Natural killer cell (primary cell): ENCODE results near the gene SBDS. TPM values are rescaled to one million over a fixed set of nuclear protein-coding genes. Genes with fewer than 3 reads are reported as not detected.
"Not testable (repeated sequence)": the region's sequence is repeated elsewhere in the genome, so short reads cannot be mapped to it uniquely, and the experiment has no call there.

Source experiments
- ATAC-seq, 3 donors: fragments of 150-1000 bp in 2 of 3; fragments of 200-7000 bp in 1 of 3; cut with Tn5 transposase; 1 replicate in 1 of 3; 2 replicates in 2 of 3; pipeline ENCODE4 v1.10.0; 2021; ENCODE audit warnings: mild to moderate bottlenecking in 2 of 3, moderate library complexity in 2 of 3
- DNase-seq, 2 donors: peaks; one replicate each; pipeline versions ENCODE4 v3.0.0 to v3.0.0-alpha.2; 2013 to 2021; ENCODE audit warnings: mixed read lengths in 1 of 2
- H3K27ac ChIP-seq: one replicate; pipeline ENCODE4 v1.5.1; 2013; ENCODE audit warnings: mild to moderate bottlenecking, low read length
- H3K27me3 ChIP-seq: one replicate; pipeline ENCODE4 v1.6.1; 2013; ENCODE audit warnings: low read length; ENCODE audit not compliant: control insufficient read depth, insufficient read depth
- H3K36me3 ChIP-seq: one replicate; pipeline ENCODE4 v1.6.1; 2013; ENCODE audit warnings: low read length; ENCODE audit not compliant: control insufficient read depth, insufficient read depth
- H3K4me1 ChIP-seq: one replicate; pipeline ENCODE4 v1.6.1; 2013; ENCODE audit warnings: low read length; ENCODE audit not compliant: control insufficient read depth, insufficient read depth
- H3K4me3 ChIP-seq: one replicate; pipeline ENCODE4 v1.5.1; 2013; ENCODE audit warnings: low read length
- H3K9me3 ChIP-seq: one replicate; pipeline ENCODE4 v1.6.1; 2013; ENCODE audit warnings: low read length; ENCODE audit not compliant: control insufficient read depth, insufficient read depth
- H3K27ac Mint-ChIP-seq, 2 donors: one replicate each; pipeline ENCODE4 v1.8.0; 2022; ENCODE audit warnings: mild to moderate bottlenecking in 2 of 2, mixed read lengths in 2 of 2, moderate library complexity in 1 of 2
- H3K27me3 Mint-ChIP-seq, 2 donors: one replicate each; pipeline ENCODE4 v1.8.0; 2022; ENCODE audit warnings: low read depth in 2 of 2, mixed read lengths in 2 of 2
- H3K36me3 Mint-ChIP-seq: one replicate; pipeline ENCODE4 v1.8.0; 2022; ENCODE audit warnings: mixed read lengths
- H3K4me1 Mint-ChIP-seq, 2 donors: one replicate each; pipeline ENCODE4 v1.8.0; 2022; ENCODE audit warnings: mixed read lengths in 2 of 2
- H3K4me3 Mint-ChIP-seq: one replicate; pipeline ENCODE4 v1.8.0; 2022; ENCODE audit warnings: mild to moderate bottlenecking, moderate library complexity, mixed read lengths
- H3K9me3 Mint-ChIP-seq, 2 donors: one replicate each; pipeline ENCODE4 v1.8.0; 2022; ENCODE audit warnings: mixed read lengths in 2 of 2
- WGBS: methylation state at CpG from one replicate; pipeline ENCODE4 v1.1.7; 2013; ENCODE audit warnings: missing lambda C conversion rate; ENCODE audit not compliant: insufficient coverage; 5-methylcytosine and 5-hydroxymethylcytosine counted together
- intact Hi-C: fragments of 100-400 bp; cut with micrococcal nuclease; formaldehyde crosslinking; loops from one replicate; pipeline ENCODE4 v1.14.2; 2022
- total RNA-seq, 4 donors: library from RNA; stranded (reverse); fragments of 120-200 nt in 1 of 4; gene quantifications; one replicate each; pipeline versions ENCODE4 v1.2.3 to v1.2.4, GENCODE V29; 2013 to 2022
- TF ChIP-seq, protein P1 (sequence below): fragments of 200-600 bp; IDR thresholded peaks from one replicate; pipeline ENCODE4 v1.8.0; 2022; ENCODE audit warnings: antibody characterized with exemption

Gene SBDS
- total RNA-seq, 3 donors from 2014 or later (not counting 1 experiment from before 2014, with no cell fraction given), result 183 to 308 (median 199) TPM

DNA sequence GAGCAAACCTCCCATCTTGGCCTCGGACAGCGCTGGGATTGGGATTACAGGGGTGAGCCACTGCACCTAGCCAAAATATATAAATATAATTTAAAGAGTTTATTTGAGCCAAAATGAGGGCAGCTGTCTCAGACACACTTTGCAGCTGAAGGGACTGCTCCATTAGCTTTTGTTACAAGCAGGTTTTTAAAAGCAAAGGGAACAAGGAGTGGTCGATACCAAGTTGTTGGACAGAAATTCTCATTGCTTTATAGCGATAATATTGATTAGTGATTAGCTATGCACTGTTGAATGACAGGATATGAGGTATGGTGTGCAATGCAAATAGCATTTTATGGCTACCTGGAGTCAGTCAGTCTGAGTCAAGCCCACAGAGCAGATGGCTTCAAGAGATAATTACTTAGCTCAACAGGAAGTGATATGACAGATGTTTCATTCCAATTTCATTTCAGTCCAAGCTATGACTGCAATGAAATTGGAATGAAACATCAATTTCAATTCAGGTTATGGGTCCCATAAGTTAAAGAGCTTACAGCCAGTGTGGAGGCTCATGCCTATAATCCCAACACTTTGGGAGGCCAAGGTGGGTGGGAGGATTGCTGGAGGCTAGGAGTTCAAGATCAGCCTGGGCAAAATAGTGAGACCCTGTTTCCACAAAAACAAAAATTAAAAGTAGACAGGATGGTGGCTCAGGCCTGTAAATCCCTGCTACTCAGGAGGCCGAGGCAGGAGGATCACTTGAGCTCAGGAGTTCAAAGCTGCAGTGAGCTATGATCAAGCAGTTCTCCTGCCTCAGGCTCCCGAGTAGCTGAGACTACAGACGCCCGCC lies 24.4 kb upstream of the SBDS start:
- Mint-ChIP-seq H3K27me3 (no peaks in the 10 kb centered on the region), H3K4me1 (no peaks in the 10 kb centered on the region), H3K36me3 (peaks cover 7% of the 10 kb centered on the region), H3K27ac (no peak overlapping the region), H3K9me3 (no peaks in the 10 kb centered on the region), H3K4me3 (no peak overlapping the region)
- WGBS, result 83% methylated on average over 8 of the region's 8 CpGs
- H3K27me3 ChIP-seq, result no peaks in the 10 kb centered on the region
- H3K4me1 ChIP-seq, result no peaks in the 10 kb centered on the region
- DNase-seq, result no peak
- ATAC-seq, result no peak
- no peak overlapping the region for H3K27ac ChIP-seq
- H3K9me3 ChIP-seq, result no peaks in the 10 kb centered on the region
- TF ChIP-seq, protein P1, sequence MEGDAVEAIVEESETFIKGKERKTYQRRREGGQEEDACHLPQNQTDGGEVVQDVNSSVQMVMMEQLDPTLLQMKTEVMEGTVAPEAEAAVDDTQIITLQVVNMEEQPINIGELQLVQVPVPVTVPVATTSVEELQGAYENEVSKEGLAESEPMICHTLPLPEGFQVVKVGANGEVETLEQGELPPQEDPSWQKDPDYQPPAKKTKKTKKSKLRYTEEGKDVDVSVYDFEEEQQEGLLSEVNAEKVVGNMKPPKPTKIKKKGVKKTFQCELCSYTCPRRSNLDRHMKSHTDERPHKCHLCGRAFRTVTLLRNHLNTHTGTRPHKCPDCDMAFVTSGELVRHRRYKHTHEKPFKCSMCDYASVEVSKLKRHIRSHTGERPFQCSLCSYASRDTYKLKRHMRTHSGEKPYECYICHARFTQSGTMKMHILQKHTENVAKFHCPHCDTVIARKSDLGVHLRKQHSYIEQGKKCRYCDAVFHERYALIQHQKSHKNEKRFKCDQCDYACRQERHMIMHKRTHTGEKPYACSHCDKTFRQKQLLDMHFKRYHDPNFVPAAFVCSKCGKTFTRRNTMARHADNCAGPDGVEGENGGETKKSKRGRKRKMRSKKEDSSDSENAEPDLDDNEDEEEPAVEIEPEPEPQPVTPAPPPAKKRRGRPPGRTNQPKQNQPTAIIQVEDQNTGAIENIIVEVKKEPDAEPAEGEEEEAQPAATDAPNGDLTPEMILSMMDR, result no peak
- intact Hi-C loops, result no loop called here
- peaks cover 36% of the 10 kb centered on the region for H3K36me3 ChIP-seq
- H3K4me3 ChIP-seq, result no peak overlapping the region

DNA sequence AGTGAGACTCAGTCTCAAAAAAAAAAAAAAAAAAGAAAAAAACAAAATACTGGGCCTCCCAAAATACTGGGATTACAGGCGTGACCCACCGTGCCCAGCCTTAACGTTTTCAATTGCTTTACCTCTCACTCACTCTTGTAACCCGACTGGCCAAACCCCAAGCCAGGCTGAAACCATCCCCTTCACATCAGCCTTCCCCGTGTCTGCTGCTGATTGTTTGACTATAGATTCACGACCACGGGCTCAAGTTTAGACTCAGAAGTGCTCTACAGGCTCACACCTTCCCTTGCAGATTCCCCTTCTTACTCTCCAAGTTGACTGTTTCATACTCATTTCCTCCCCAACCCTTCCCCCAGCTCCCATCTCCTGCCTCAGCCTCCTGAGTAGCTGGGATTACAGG lies 23.6 kb upstream of the SBDS start:
- ATAC-seq (no peak), DNase-seq (no peak)
- no peak overlapping the region for H3K27ac ChIP-seq
- intact Hi-C loops, result no loop called here
- no peaks in the 10 kb centered on the region for H3K4me1 Mint-ChIP-seq
- WGBS, result 85% methylated on average over 7 of the region's 7 CpGs
- H3K4me3 ChIP-seq, result no peak overlapping the region
- no peaks in the 10 kb centered on the region for H3K9me3 Mint-ChIP-seq
- H3K4me3 Mint-ChIP-seq, result no peak overlapping the region
- H3K36me3 Mint-ChIP-seq, result peaks cover 7% of the 10 kb centered on the region
- peaks cover 41% of the 10 kb centered on the region for H3K36me3 ChIP-seq
- H3K9me3 ChIP-seq, result no peaks in the 10 kb centered on the region
- H3K4me1 ChIP-seq, result no peaks in the 10 kb centered on the region
- no peaks in the 10 kb centered on the region for H3K27me3 ChIP-seq
- no peak overlapping the region for H3K27ac Mint-ChIP-seq
- H3K27me3 Mint-ChIP-seq, result no peaks in the 10 kb centered on the region
- TF ChIP-seq, protein P1, result no peak

DNA sequence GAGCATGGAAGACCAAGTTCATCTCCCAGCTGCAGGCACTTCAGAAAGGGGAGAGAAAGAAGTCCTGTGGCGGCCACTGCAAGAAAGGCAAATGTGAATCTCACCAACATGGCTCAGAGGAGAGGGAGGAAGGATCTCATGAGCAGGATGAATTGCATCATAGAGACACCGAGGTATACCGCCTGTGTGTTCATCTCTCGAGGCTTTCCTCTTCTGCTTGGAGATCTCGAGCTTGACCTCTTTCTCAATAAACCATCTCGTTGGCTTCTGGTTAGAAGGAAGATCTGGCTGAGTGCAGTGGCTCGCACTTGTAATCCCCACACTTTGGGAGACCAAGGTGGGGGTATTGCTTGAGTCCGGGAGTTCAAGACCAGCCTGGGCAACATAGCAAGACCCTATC lies 22.6 kb upstream of the SBDS start:
- not testable (repeated sequence) for H3K27ac Mint-ChIP-seq
- peaks cover 41% of the 10 kb centered on the region for H3K36me3 ChIP-seq

DNA sequence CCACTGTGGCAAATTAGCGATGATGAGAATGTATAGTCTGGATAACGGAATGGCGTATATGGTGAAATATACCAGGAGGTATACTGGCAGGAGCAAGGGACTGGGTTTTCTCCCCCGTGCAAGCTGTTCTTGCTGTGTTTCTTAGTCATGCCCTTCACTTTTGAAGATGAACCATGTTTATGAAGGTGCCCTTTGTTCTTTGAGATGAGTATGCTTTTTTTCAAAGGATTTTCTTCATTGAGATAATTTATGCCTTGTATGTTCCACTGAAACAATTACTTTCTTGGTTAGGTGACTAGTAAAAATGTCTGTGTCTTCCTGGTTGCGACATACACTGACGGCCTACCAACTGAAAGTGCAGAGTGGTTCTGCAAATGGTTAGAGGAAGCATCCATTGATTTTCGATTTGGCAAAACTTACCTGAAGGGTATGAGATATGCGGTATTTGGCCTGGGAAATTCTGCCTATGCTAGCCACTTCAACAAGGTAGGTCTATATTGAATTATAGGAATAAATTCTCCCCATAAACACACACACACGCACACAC lies 18.8 kb upstream of the SBDS start:
- H3K27me3 Mint-ChIP-seq, H3K9me3 Mint-ChIP-seq, H3K4me1 ChIP-seq, H3K36me3 Mint-ChIP-seq, H3K27ac ChIP-seq, H3K27me3 ChIP-seq, H3K4me3 ChIP-seq, H3K9me3 ChIP-seq, DNase-seq, H3K27ac Mint-ChIP-seq, H3K4me3 Mint-ChIP-seq, ATAC-seq, H3K4me1 Mint-ChIP-seq, intact Hi-C loops: not testable (repeated sequence)
- WGBS, result 90% methylated on average over 5 of the region's 9 CpGs
- peaks cover 37% of the 10 kb centered on the region for H3K36me3 ChIP-seq

More for the DNA sequence above, 22.6 kb upstream of the SBDS start:
- DNase-seq, H3K9me3 Mint-ChIP-seq, H3K36me3 Mint-ChIP-seq, H3K9me3 ChIP-seq, intact Hi-C loops, H3K27ac ChIP-seq, H3K27me3 ChIP-seq, H3K4me1 Mint-ChIP-seq, H3K4me3 Mint-ChIP-seq, H3K4me3 ChIP-seq, ATAC-seq, H3K27me3 Mint-ChIP-seq, H3K4me1 ChIP-seq: not testable (repeated sequence)
- 97% methylated on average over 6 of the region's 8 CpGs for WGBS

DNA sequence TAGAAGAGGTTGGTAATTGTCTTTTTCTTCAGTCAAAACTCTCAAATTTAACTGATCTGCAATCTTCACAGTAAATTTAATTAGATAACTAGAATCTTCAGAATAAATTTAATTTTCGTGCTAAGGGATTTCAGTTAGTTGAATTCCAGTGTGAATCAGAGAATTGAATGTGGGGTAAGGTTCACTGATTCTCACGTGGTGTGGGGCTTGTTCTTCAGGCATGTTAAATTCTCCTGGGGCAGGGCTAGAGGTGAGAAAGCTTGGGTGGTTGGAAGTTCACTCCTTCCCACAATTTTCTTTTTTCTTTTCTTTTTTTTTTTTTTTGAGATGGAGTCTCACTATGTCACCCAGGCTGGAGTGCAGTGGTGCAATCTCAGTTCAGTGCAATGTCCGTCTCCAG lies 14.3 kb upstream of the SBDS start:
- H3K4me3 ChIP-seq, H3K36me3 Mint-ChIP-seq, H3K27me3 Mint-ChIP-seq, DNase-seq, H3K27me3 ChIP-seq, H3K9me3 ChIP-seq, H3K27ac ChIP-seq, H3K27ac Mint-ChIP-seq, H3K9me3 Mint-ChIP-seq, ATAC-seq, H3K4me1 Mint-ChIP-seq, H3K4me3 Mint-ChIP-seq, intact Hi-C loops, H3K4me1 ChIP-seq: not testable (repeated sequence)
- peaks cover 41% of the 10 kb centered on the region for H3K36me3 ChIP-seq
- 100% methylated on average over 3 of the region's 3 CpGs for WGBS
